Transverse colon (tissue), 3 donors: ENCODE results near the gene CIPC.

Source experiments
- EP300 ChIP-seq: sonication (generic); formaldehyde crosslinking; IDR thresholded peaks from one replicate; pipeline ENCODE4 v1.6.1; 2017; ENCODE audit warnings: antibody characterized with exemption, low read depth
- POLR2A ChIP-seq: fragments of 450-650 bp; IDR thresholded peaks from one replicate; pipeline ENCODE4 v1.6.1; 2016; ENCODE audit warnings: antibody characterized with exemption, mild to moderate bottlenecking, moderate library complexity
- TF ChIP-seq, protein P1 (sequence below), 5 experiments: fragments of 200-600 bp in 3 of 5; fragments of 450-650 bp in 2 of 5; sonication (generic) in 3 of 5; IDR thresholded peaks; 1 replicate in 2 of 5; 2 replicates in 3 of 5; pipeline ENCODE4 v1.5.1; 2016 to 2017; ENCODE audit warnings: antibody characterized with exemption in 5 of 5, inconsistent platforms in 3 of 5, mild to moderate bottlenecking in 2 of 5, moderate library complexity in 1 of 5

DNA sequence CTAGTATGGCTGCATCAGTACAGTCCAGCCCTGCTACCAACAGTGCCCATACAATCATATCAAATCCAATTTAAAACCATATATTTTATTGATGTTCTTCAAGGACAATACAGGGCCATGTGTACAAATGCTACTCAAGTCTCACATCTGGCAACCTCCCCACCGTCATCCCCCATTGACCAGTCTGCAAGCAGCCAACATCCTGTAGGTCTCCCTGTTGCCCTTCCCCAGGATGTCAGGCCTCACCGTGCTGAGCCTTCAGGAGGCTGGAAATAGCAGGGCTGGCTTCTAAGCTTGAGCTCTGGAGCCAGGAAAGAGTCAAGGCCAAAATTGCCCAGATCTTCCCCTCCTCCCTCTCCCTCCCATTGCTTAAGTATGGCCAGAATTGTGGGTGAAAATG, 33.1 kb downstream of the CIPC start:
- no peak for TF ChIP-seq POLR2A
- TF ChIP-seq, protein P1, sequence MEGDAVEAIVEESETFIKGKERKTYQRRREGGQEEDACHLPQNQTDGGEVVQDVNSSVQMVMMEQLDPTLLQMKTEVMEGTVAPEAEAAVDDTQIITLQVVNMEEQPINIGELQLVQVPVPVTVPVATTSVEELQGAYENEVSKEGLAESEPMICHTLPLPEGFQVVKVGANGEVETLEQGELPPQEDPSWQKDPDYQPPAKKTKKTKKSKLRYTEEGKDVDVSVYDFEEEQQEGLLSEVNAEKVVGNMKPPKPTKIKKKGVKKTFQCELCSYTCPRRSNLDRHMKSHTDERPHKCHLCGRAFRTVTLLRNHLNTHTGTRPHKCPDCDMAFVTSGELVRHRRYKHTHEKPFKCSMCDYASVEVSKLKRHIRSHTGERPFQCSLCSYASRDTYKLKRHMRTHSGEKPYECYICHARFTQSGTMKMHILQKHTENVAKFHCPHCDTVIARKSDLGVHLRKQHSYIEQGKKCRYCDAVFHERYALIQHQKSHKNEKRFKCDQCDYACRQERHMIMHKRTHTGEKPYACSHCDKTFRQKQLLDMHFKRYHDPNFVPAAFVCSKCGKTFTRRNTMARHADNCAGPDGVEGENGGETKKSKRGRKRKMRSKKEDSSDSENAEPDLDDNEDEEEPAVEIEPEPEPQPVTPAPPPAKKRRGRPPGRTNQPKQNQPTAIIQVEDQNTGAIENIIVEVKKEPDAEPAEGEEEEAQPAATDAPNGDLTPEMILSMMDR (IDR thresholded peaks at IDR 0.05): no peak
- TF ChIP-seq EP300: no peak
